ENCODE data around the gene TMEM63A.

GRCh38 chr1:225880222-225880588 is 2.0 kb downstream of the TMEM63A start:
- TF ChIP-seq CTCF (IDR thresholded peaks at IDR 0.05) (no peak), REST (IDR thresholded peaks at IDR 0.05; ENCODE audit: insufficient read depth in 1 of 2, low read depth in 2 of 2, low read length in 1 of 2) (no peak)

Measured in Panc1 (cell line).